WTC11 (cell line): ENCODE results near the gene ARHGEF17. TPM values are rescaled to one million over a fixed set of nuclear protein-coding genes. Genes with fewer than 3 reads are reported as not detected.

Source experiments
- ATAC-seq: fragments of 200-7000 bp; cut with Tn5 transposase; 2 replicates; pipeline ENCODE4 v1.10.0; 2021; ENCODE audit warnings: mild to moderate bottlenecking, moderate library complexity
- CTCF ChIA-PET: fragments of 300-600 bp; sonication (Branson Sonifier 250); formaldehyde crosslinking; loops from one replicate; lab custom pipeline; 2021; ENCODE audit warnings: antibody characterized with exemption; lab: Charles Lee
- POLR2A ChIA-PET: fragments of 350-600 bp; sonication (Branson Sonifier 250); formaldehyde crosslinking; loops from one replicate; lab custom pipeline; 2021; ENCODE audit warnings: antibody characterized with exemption; lab: Charles Lee
- DNase-seq: peaks from one replicate; pipeline ENCODE4 v3.0.0; 2021; ENCODE audit warnings: low spot score
- H3K27ac Mint-ChIP-seq: 2 replicates; pipeline ENCODE4 v1.8.0; 2021; ENCODE audit warnings: mixed read lengths
- H3K27me3 Mint-ChIP-seq: 2 replicates; pipeline ENCODE4 v1.8.0; 2021; ENCODE audit warnings: low read depth, mild to moderate bottlenecking, moderate library complexity, mixed read lengths
- H3K36me3 Mint-ChIP-seq: 2 replicates; pipeline ENCODE4 v1.8.0; 2021; ENCODE audit warnings: mixed read lengths
- H3K4me1 Mint-ChIP-seq: 2 replicates; pipeline ENCODE4 v1.8.0; 2022; ENCODE audit warnings: mixed read lengths
- H3K4me3 Mint-ChIP-seq: 2 replicates; pipeline ENCODE4 v1.8.0; 2021; ENCODE audit warnings: mild to moderate bottlenecking, moderate library complexity, mixed read lengths
- H3K9me3 Mint-ChIP-seq: 2 replicates; pipeline ENCODE4 v1.8.0; 2021; ENCODE audit warnings: mixed read lengths
- ESRRA ChIP-seq: sonication (generic); formaldehyde crosslinking; IDR thresholded peaks from 2 replicates; pipeline ENCODE4 v1.8.1; 2022; ENCODE audit warnings: mild to moderate bottlenecking, missing genetic modification reagents, borderline replicate concordance
- GRHL2 ChIP-seq: fragments of 250-450 bp; sonication (Bioruptor Pico); IDR thresholded peaks from 2 replicates; pipeline ENCODE4 v1.8.0; 2022; ENCODE audit warnings: mild to moderate bottlenecking, moderate library complexity; ENCODE audit not compliant: insufficient replicate concordance, severe bottlenecking
- HMGA2 ChIP-seq: fragments of 250-450 bp; sonication (Bioruptor Pico); IDR thresholded peaks from 2 replicates; pipeline ENCODE4 v1.4.0; 2021; ENCODE audit warnings: mild to moderate bottlenecking, moderate library complexity
- HMGXB4 ChIP-seq: sonication (generic); formaldehyde crosslinking; IDR thresholded peaks from 2 replicates; pipeline ENCODE4 v1.8.1; 2023; ENCODE audit warnings: mild to moderate bottlenecking, moderate library complexity, missing genetic modification reagents
- MYBL2 ChIP-seq: sonication (generic); formaldehyde crosslinking; IDR thresholded peaks from 2 replicates; pipeline ENCODE4 v1.8.1; 2023; ENCODE audit warnings: mild to moderate bottlenecking, moderate library complexity, missing genetic modification reagents
- NFATC4 ChIP-seq: fragments of 250-450 bp; sonication (Bioruptor Pico); IDR thresholded peaks from 2 replicates; pipeline ENCODE4 v1.9.0; 2021; ENCODE audit warnings: mild to moderate bottlenecking
- OVOL2 ChIP-seq: fragments of 250-450 bp; sonication (Bioruptor Pico); IDR thresholded peaks from 2 replicates; pipeline ENCODE4 v1.9.0; 2021; ENCODE audit warnings: mild to moderate bottlenecking, borderline replicate concordance
- PRDM15 ChIP-seq: sonication (generic); formaldehyde crosslinking; IDR thresholded peaks from 2 replicates; pipeline ENCODE4 v1.8.0; 2022; ENCODE audit warnings: missing genetic modification reagents
- RELA ChIP-seq: sonication (generic); formaldehyde crosslinking; IDR thresholded peaks from 2 replicates; pipeline ENCODE4 v1.8.1; 2022; ENCODE audit warnings: missing genetic modification reagents, mild to moderate bottlenecking, borderline replicate concordance
- ZNF281 ChIP-seq: sonication (generic); formaldehyde crosslinking; IDR thresholded peaks from 2 replicates; pipeline ENCODE4 v1.8.0; 2023; ENCODE audit warnings: mild to moderate bottlenecking, missing genetic modification reagents
- ZNF416 ChIP-seq: fragments of 250-450 bp; sonication (Bioruptor Pico); IDR thresholded peaks from 2 replicates; pipeline ENCODE4 v1.9.0; 2021; ENCODE audit warnings: mild to moderate bottlenecking, inconsistent platforms
- total RNA-seq: library from RNA; stranded (reverse); gene quantifications from 3 replicates; pipeline ENCODE4 v1.2.3, GENCODE V29; 2021
- TF ChIP-seq, protein P1 (sequence below): sonication (generic); formaldehyde crosslinking; IDR thresholded peaks from 2 replicates; pipeline ENCODE4 v1.8.1; 2023; ENCODE audit warnings: mild to moderate bottlenecking, missing genetic modification reagents, borderline replicate concordance
- TF ChIP-seq, protein P2 (sequence below): fragments of 250-450 bp; sonication (Bioruptor Pico); IDR thresholded peaks from 2 replicates; pipeline ENCODE4 v1.9.0; 2021; ENCODE audit warnings: mild to moderate bottlenecking

ARHGEF17 gene
- total RNA-seq, 1 experiment from 2014 or later = 18.2 TPM

GRCh38 chr11:73342633-73343032, 34.6 kb downstream of the ARHGEF17 start (continued):
- TF ChIP-seq, protein P1, sequence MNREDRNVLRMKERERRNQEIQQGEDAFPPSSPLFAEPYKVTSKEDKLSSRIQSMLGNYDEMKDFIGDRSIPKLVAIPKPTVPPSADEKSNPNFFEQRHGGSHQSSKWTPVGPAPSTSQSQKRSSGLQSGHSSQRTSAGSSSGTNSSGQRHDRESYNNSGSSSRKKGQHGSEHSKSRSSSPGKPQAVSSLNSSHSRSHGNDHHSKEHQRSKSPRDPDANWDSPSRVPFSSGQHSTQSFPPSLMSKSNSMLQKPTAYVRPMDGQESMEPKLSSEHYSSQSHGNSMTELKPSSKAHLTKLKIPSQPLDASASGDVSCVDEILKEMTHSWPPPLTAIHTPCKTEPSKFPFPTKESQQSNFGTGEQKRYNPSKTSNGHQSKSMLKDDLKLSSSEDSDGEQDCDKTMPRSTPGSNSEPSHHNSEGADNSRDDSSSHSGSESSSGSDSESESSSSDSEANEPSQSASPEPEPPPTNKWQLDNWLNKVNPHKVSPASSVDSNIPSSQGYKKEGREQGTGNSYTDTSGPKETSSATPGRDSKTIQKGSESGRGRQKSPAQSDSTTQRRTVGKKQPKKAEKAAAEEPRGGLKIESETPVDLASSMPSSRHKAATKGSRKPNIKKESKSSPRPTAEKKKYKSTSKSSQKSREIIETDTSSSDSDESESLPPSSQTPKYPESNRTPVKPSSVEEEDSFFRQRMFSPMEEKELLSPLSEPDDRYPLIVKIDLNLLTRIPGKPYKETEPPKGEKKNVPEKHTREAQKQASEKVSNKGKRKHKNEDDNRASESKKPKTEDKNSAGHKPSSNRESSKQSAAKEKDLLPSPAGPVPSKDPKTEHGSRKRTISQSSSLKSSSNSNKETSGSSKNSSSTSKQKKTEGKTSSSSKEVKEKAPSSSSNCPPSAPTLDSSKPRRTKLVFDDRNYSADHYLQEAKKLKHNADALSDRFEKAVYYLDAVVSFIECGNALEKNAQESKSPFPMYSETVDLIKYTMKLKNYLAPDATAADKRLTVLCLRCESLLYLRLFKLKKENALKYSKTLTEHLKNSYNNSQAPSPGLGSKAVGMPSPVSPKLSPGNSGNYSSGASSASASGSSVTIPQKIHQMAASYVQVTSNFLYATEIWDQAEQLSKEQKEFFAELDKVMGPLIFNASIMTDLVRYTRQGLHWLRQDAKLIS (CRISPR knock-in tag) = no peak
- TF ChIP-seq HMGA2 (CRISPR knock-in tag) (no peak), GRHL2 (CRISPR knock-in tag) (no peak)

DNA sequence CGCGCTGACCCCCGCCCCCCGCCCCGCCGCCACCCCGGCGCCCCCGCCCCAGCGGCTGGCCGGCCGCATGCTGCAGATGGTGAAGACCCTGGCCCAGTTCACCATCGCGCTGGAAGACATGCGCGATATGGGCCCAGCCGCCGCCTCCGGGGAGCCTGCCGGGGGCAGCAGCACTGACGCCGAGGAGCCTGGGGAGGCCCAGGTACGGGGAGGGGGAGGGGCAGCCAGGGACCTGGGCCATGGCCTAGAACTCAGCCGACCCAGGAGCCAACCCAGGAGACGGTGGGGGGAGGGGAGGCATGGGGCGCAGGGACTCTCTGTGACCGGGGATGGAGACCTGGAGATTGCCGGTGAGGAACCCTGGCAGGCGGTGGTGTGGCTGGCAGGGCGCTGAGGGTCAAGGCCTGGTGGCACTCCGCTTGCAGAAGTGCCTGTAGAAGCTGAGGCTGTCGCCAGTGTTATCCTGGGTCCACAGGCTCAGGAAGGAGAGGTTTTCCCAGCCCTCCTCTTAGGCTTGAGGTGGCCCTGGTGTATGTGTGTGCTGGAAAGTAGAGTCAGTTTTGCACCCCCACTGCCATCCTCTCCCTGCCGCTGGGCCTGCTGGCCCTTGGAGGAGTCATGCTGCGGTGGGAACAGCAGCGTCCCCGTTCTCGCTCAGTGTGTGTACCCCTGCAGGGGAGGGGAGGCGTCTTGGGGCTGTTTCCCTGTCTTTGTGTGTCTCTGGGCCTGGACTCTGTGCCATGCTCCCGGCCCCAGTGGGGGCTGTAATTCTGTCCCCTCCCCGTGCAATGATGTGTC, 35.2 kb downstream of the ARHGEF17 start:
- H3K27me3 Mint-ChIP-seq = peaks cover 33% of the 10 kb centered on the region
- peak; percentile 50 for DNase-seq
- ChIA-PET CTCF (interaction anchor here (1.1 to 4.1 kb wide), 6 partner anchors 8 to 51 kb away, joined by 3 to 49 read pairs (median 10); no protein-coding TSS in a partner anchor), POLR2A (no interaction called here)
- peak overlapping the region; percentile 55 for H3K4me3 Mint-ChIP-seq
- no peaks in the 10 kb centered on the region for H3K9me3 Mint-ChIP-seq
- H3K36me3 Mint-ChIP-seq = no peaks in the 10 kb centered on the region
- peaks cover 18% of the 10 kb centered on the region for H3K4me1 Mint-ChIP-seq
- TF ChIP-seq ZNF416 (no peak), HMGXB4 (CRISPR knock-in tag) (0 out of 2 replicates have a peak, but pooled peaks have one; percentile 21), ZNF281 (CRISPR knock-in tag) (0 out of 2 replicates have a peak, but pooled peaks have one; percentile 53)
- no peak overlapping the region for H3K27ac Mint-ChIP-seq
- peak; percentile 43 for ATAC-seq

GRCh38 chr11:73344191-73344607, 36.1 kb downstream of the ARHGEF17 start:
- H3K4me3 Mint-ChIP-seq = no peak overlapping the region
- DNase-seq = peak; percentile 7
- CTCF ChIA-PET = interaction anchor here (1.1 to 2.1 kb wide), 3 partner anchors 9 to 50 kb away, joined by 4 to 10 read pairs (median 5); no protein-coding TSS in a partner anchor
- TF ChIP-seq PRDM15 (CRISPR knock-in tag) = no peak
- TF ChIP-seq ESRRA (CRISPR knock-in tag) = no peak
- TF ChIP-seq NFATC4 (CRISPR knock-in tag) = no peak
- no peak for TF ChIP-seq RELA (CRISPR knock-in tag)
- TF ChIP-seq MYBL2 = no peak
- no peak for TF ChIP-seq OVOL2
- TF ChIP-seq, protein P2, sequence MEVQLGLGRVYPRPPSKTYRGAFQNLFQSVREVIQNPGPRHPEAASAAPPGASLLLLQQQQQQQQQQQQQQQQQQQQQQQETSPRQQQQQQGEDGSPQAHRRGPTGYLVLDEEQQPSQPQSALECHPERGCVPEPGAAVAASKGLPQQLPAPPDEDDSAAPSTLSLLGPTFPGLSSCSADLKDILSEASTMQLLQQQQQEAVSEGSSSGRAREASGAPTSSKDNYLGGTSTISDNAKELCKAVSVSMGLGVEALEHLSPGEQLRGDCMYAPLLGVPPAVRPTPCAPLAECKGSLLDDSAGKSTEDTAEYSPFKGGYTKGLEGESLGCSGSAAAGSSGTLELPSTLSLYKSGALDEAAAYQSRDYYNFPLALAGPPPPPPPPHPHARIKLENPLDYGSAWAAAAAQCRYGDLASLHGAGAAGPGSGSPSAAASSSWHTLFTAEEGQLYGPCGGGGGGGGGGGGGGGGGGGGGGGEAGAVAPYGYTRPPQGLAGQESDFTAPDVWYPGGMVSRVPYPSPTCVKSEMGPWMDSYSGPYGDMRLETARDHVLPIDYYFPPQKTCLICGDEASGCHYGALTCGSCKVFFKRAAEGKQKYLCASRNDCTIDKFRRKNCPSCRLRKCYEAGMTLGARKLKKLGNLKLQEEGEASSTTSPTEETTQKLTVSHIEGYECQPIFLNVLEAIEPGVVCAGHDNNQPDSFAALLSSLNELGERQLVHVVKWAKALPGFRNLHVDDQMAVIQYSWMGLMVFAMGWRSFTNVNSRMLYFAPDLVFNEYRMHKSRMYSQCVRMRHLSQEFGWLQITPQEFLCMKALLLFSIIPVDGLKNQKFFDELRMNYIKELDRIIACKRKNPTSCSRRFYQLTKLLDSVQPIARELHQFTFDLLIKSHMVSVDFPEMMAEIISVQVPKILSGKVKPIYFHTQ (CRISPR knock-in tag) = no peak

More at GRCh38 chr11:73344191-73344607, 36.1 kb downstream of the ARHGEF17 start:
- H3K4me1 Mint-ChIP-seq = peaks cover 18% of the 10 kb centered on the region
- H3K9me3 Mint-ChIP-seq = no peaks in the 10 kb centered on the region
- ATAC-seq = no peak
- no peaks in the 10 kb centered on the region for H3K36me3 Mint-ChIP-seq
- no peak overlapping the region for H3K27ac Mint-ChIP-seq
- peaks cover 33% of the 10 kb centered on the region for H3K27me3 Mint-ChIP-seq
- POLR2A ChIA-PET = interaction anchor here (0.9 kb wide), 1 partner anchor 16 kb away, joined by 3 read pairs; no protein-coding TSS in a partner anchor
